WTC11 (cell line): ENCODE measurements around the gene CCDC69. TPM values are rescaled to one million over a fixed set of nuclear protein-coding genes. Genes with fewer than 3 reads are reported as not detected.

ENCODE experiments used
- ATAC-seq: fragments of 200-7000 bp; cut with Tn5 transposase; 2 replicates; pipeline ENCODE4 v1.10.0; 2021; ENCODE audit warnings: mild to moderate bottlenecking, moderate library complexity
- CTCF ChIA-PET: fragments of 300-600 bp; sonication (Branson Sonifier 250); formaldehyde crosslinking; loops from one replicate; lab custom pipeline; 2021; ENCODE audit warnings: antibody characterized with exemption; lab: Charles Lee
- POLR2A ChIA-PET: fragments of 350-600 bp; sonication (Branson Sonifier 250); formaldehyde crosslinking; loops from one replicate; lab custom pipeline; 2021; ENCODE audit warnings: antibody characterized with exemption; lab: Charles Lee
- DNase-seq: peaks from one replicate; pipeline ENCODE4 v3.0.0; 2021; ENCODE audit warnings: low spot score
- H3K27ac Mint-ChIP-seq: 2 replicates; pipeline ENCODE4 v1.8.0; 2021; ENCODE audit warnings: mixed read lengths
- H3K27me3 Mint-ChIP-seq: 2 replicates; pipeline ENCODE4 v1.8.0; 2021; ENCODE audit warnings: low read depth, mild to moderate bottlenecking, moderate library complexity, mixed read lengths
- H3K36me3 Mint-ChIP-seq: 2 replicates; pipeline ENCODE4 v1.8.0; 2021; ENCODE audit warnings: mixed read lengths
- H3K4me1 Mint-ChIP-seq: 2 replicates; pipeline ENCODE4 v1.8.0; 2022; ENCODE audit warnings: mixed read lengths
- H3K4me3 Mint-ChIP-seq: 2 replicates; pipeline ENCODE4 v1.8.0; 2021; ENCODE audit warnings: mild to moderate bottlenecking, moderate library complexity, mixed read lengths
- H3K9me3 Mint-ChIP-seq: 2 replicates; pipeline ENCODE4 v1.8.0; 2021; ENCODE audit warnings: mixed read lengths
- AR ChIP-seq: fragments of 250-450 bp; sonication (Bioruptor Pico); IDR thresholded peaks from 2 replicates; pipeline ENCODE4 v1.9.0; 2021; ENCODE audit warnings: mild to moderate bottlenecking
- ARID4B ChIP-seq: sonication (generic); formaldehyde crosslinking; IDR thresholded peaks from 2 replicates; pipeline ENCODE4 v1.8.0; 2023; ENCODE audit warnings: missing genetic modification reagents, mild to moderate bottlenecking, borderline replicate concordance
- E2F1 ChIP-seq: sonication (generic); formaldehyde crosslinking; IDR thresholded peaks from 2 replicates; pipeline ENCODE4 v1.8.0; 2022; ENCODE audit warnings: mild to moderate bottlenecking, missing genetic modification reagents
- GTF2I ChIP-seq: fragments of 250-450 bp; sonication (Bioruptor Pico); conservative IDR thresholded peaks from 2 replicates; pipeline ENCODE4 v1.4.0; 2021; ENCODE audit warnings: mild to moderate bottlenecking
- HMGXB4 ChIP-seq: sonication (generic); formaldehyde crosslinking; IDR thresholded peaks from 2 replicates; pipeline ENCODE4 v1.8.1; 2023; ENCODE audit warnings: mild to moderate bottlenecking, moderate library complexity, missing genetic modification reagents
- IRF2 ChIP-seq: sonication (generic); formaldehyde crosslinking; IDR thresholded peaks from 2 replicates; pipeline ENCODE4 v1.8.0; 2022; ENCODE audit warnings: low read depth, missing genetic modification reagents, borderline replicate concordance
- MYBL2 ChIP-seq: sonication (generic); formaldehyde crosslinking; IDR thresholded peaks from 2 replicates; pipeline ENCODE4 v1.8.1; 2023; ENCODE audit warnings: mild to moderate bottlenecking, moderate library complexity, missing genetic modification reagents
- NFE2L1 ChIP-seq: sonication (generic); formaldehyde crosslinking; IDR thresholded peaks from 2 replicates; pipeline ENCODE4 v1.8.1; 2023; ENCODE audit warnings: missing genetic modification reagents
- OVOL2 ChIP-seq: fragments of 250-450 bp; sonication (Bioruptor Pico); IDR thresholded peaks from 2 replicates; pipeline ENCODE4 v1.9.0; 2021; ENCODE audit warnings: mild to moderate bottlenecking, borderline replicate concordance
- STAT6 ChIP-seq: sonication (generic); formaldehyde crosslinking; conservative IDR thresholded peaks from 2 replicates; pipeline ENCODE4 v1.8.1; 2023; ENCODE audit warnings: mild to moderate bottlenecking, low read depth, missing genetic modification reagents, moderate library complexity
- TEAD1 ChIP-seq: sonication (generic); formaldehyde crosslinking; IDR thresholded peaks from 2 replicates; pipeline ENCODE4 v1.8.0; 2022; ENCODE audit warnings: mild to moderate bottlenecking, missing genetic modification reagents
- USF1 ChIP-seq: sonication (generic); formaldehyde crosslinking; IDR thresholded peaks from 2 replicates; pipeline ENCODE4 v1.8.0; 2022; ENCODE audit warnings: mild to moderate bottlenecking, missing genetic modification reagents
- ZNF263 ChIP-seq: sonication (generic); formaldehyde crosslinking; IDR thresholded peaks from 2 replicates; pipeline ENCODE4 v1.8.1; 2022; ENCODE audit warnings: low read depth, mild to moderate bottlenecking, moderate library complexity, missing genetic modification reagents
- ZNF396 ChIP-seq: fragments of 250-450 bp; sonication (Bioruptor Pico); IDR thresholded peaks from 2 replicates; pipeline ENCODE4 v1.8.0; 2021; ENCODE audit warnings: mild to moderate bottlenecking, moderate library complexity, borderline replicate concordance
- ZNF416 ChIP-seq: fragments of 250-450 bp; sonication (Bioruptor Pico); IDR thresholded peaks from 2 replicates; pipeline ENCODE4 v1.9.0; 2021; ENCODE audit warnings: mild to moderate bottlenecking, inconsistent platforms
- total RNA-seq: library from RNA; stranded (reverse); gene quantifications from 3 replicates; pipeline ENCODE4 v1.2.3, GENCODE V29; 2021

Gene CCDC69
- total RNA-seq, 1 experiment from 2014 or later: 12.4 TPM

GRCh38 chr5:151151793-151152192 is 72.1 kb downstream of the CCDC69 start:
- POLR2A ChIA-PET: no interaction called here

GRCh38 chr5:151151263-151151660 is 72.6 kb downstream of the CCDC69 start:
- no peak for DNase-seq
- H3K9me3 Mint-ChIP-seq: no peaks in the 10 kb centered on the region
- peaks cover 5% of the 10 kb centered on the region for H3K36me3 Mint-ChIP-seq
- H3K4me3 Mint-ChIP-seq: no peak overlapping the region
- no peaks in the 10 kb centered on the region for H3K27me3 Mint-ChIP-seq
- ATAC-seq: no peak
- H3K27ac Mint-ChIP-seq: no peak overlapping the region
- H3K4me1 Mint-ChIP-seq: peaks cover 27% of the 10 kb centered on the region
- ChIA-PET POLR2A (no interaction called here), CTCF (interaction anchor here (0.5 to 3.0 kb wide), 6 partner anchors 9 to 131 kb away, joined by 3 to 20 read pairs (median 8); no protein-coding TSS in a partner anchor)
- TF ChIP-seq ZNF263 (CRISPR knock-in tag): no peak
- no peak for TF ChIP-seq ZNF396 (CRISPR knock-in tag)
- TF ChIP-seq IRF2 (CRISPR knock-in tag): no peak
- no peak for TF ChIP-seq OVOL2 (CRISPR knock-in tag)
- TF ChIP-seq HMGXB4 (CRISPR knock-in tag): no peak
- no peak for TF ChIP-seq NFE2L1 (CRISPR knock-in tag)
- no peak for TF ChIP-seq ARID4B (CRISPR knock-in tag)

More at GRCh38 chr5:151151793-151152192, 72.1 kb downstream of the CCDC69 start:
- no peaks in the 10 kb centered on the region for H3K9me3 Mint-ChIP-seq
- H3K27ac Mint-ChIP-seq: no peak overlapping the region; the same call in 1 of the 2 replicates
- H3K4me3 Mint-ChIP-seq: no peak overlapping the region
- no peak for DNase-seq
- no peak for ATAC-seq
- TF ChIP-seq ZNF416 (no peak), MYBL2 (CRISPR knock-in tag) (no peak), E2F1 (CRISPR knock-in tag) (no peak), USF1 (CRISPR knock-in tag) (no peak), AR (CRISPR knock-in tag) (no peak), TEAD1 (CRISPR knock-in tag) (no peak), GTF2I (CRISPR knock-in tag) (no peak), STAT6 (CRISPR knock-in tag) (no peak)
- peaks cover 5% of the 10 kb centered on the region for H3K36me3 Mint-ChIP-seq
- H3K4me1 Mint-ChIP-seq: peaks cover 30% of the 10 kb centered on the region
- H3K27me3 Mint-ChIP-seq: no peaks in the 10 kb centered on the region
- CTCF ChIA-PET: interaction anchor here (1.9 to 3.0 kb wide), 2 partner anchors 13 to 26 kb away, joined by 12 to 20 read pairs; no protein-coding TSS in a partner anchor
